HG03108 (cell line): ENCODE measurements around the gene INHBC.
A peak's percentile ranks its signal among the peaks of the same experiment; 100 is the strongest.
"Not testable (repeated sequence)": the region's sequence is repeated elsewhere in the genome, so short reads cannot be mapped to it uniquely, and the experiment has no call there.

Experiments used
- ATAC-seq: cut with Tn5 transposase; IDR thresholded peaks from one replicate; pipeline ENCODE4 v1.9.1; 2021; ENCODE audit warnings: moderate library complexity; ENCODE audit not compliant: unreplicated experiment

Gene INHBC

DNA sequence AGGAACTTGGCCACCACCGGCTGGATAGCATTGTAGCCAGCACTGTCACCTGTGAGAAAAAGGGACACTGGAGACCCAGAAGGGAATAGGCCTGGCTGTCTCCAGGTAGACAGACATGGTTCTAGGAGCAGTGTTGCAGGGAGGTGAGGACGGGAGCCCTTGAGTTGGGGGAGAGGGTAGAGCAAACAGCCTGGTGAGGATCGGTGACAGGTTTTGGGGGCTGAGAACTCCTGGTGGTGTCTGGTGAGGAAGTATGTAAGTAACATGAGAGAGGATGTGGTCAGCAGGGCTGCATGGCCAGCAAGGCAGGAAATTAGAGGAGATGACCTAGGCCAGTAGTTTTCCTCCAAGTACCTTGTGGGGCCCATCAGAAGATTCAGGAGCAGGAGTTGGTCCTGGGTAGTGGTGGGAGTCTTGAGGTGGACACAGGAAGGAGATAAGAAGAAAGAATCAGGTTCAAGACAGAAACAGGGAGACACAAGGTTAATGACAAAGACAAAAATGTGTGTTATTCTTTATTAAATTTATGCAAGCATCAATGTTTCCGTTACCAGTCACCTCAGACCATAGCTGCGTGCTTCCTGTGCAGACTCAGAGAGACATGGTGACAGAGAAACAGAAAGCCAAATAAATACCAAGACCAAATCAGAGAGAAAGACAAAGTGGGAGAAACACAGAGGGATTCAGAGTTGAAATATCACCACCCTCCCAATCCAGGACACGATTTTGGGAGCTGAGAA, 45.0 kb downstream of the INHBC start, which contains the start of gene ARHGAP9:
TSS of gene ARHGAP9 (minus strand) at position 491 of the 740 bp plus-strand sequence. CDS start at position 31, 460 bp downstream.
- peak; percentile 40 for ATAC-seq

DNA sequence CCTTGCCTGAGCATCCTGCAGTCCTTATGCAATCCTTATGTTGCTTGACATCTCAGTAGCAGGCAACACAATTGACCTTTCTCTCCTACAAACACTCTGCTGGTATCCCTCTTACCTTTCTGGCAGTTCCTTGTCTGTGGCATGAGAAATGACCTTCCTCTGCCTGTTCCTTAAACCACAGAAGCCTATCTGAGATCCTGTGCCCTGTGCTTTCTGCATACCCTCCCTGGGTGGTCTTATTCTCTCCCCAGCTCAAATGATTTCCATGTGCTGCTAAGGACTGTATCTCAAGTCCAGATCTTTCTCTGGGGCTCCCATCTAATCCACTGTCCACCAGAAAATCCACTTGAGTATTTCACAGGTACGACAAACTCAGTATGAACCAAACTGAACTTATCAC, 47.1 kb downstream of the INHBC start:
- no peak for ATAC-seq

DNA sequence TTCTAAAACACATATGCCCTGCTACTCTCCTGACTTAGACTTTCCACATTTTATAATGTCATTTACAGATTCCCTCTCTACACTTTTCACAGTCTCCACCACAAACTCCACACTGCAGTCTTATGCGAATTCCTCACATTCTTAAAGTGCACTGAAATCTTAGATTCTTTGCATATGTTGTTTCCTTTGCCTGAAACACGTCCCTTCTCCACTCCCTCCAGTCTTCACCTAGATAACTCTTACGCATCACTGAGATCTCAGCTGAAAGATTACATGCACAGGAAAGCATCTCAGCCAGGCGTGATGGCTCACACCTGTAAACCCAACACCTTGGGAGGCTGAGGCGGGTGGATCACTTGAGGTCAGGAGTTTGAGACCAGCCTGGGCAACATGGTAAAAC, 48.9 kb downstream of the INHBC start:
- ATAC-seq, result no peak

DNA sequence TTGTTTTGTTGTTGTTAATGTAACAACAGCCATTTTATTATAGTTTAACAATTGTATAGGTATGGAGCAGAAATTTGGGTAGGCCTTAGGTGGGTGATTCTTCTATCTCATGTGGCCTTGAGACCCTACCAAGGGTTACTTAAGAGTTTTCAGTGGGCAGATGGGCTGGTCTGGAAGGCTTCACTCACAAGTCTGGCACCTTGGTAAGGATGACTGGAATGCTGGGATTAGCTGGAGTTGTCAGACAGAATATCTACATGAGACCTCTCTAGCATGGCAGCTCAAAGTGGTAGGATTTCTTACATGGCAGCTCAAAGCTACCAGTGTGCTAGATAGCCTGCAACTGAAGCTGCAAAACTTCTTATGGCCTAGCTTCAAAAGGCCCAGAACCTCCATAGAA, 51.1 kb downstream of the INHBC start:
- ATAC-seq, result no peak

DNA sequence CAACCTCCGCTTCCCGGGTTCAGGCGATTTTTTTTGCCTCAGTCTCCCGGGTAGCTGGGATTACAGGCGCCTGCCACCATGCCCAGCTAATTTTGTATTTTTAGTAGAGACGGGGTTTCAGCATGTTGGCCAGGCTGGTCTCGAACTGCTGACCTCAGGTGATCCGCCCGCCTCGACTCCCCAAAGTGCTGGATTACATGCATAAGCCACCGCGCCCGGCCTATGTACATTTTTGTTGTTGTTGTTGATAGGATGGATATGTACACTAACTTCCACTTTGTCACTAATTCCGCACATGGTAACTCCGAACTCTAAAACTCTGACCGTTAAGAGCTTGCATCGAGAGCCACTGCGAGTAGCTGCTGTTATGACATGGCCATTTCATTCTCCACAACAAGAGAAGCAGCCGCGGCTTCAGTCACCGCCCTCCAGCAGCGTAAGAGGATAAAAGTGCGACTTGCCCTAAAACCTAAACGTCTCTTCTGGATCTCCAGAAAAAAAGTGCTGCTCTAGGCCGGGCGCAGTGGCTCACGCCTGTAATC, 52.5 kb downstream of the INHBC start:
- no peak for ATAC-seq

DNA sequence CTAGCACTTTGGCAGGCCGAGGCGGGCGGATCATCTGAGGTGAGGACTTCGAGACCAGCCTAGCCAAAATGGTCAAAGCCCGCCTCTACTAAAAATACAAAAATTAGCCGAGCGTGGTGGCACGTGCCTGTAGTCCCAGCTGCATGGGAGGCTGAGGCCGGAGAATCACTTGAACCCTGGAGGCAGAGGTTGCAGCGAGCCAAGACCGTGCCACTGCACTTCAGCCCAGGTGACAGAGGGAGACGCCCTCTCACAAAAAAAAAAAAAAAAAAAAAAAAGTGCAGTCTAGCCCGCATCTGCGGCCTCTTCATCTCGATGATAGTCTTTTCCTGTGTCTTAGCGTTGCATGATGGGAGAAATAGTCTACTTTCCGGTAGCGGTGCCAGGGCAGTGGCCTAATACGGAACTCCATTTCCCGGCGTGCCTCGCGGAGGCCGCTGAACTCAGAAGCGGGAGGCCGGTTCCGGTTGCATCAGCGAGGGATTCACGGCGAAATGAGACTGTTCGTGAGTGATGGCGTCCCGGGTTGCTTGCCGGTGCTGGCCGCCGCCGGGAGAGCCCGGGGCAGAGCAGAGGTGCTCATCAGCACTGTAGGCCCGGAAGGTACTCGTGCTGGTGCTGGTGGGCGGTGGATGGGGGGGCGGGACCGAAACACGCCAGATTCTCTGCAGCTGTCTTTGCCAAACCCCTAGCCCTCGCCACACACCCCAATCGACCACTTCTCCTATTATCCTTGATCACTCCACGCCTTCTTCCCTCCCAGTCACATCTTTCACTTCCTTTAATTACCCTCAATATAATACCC, 53.2 kb downstream of the INHBC start, which contains the start of gene MARS1:
TSS of gene MARS1 (plus strand) at position 472 of the 805 bp plus-strand sequence. CDS start at position 495, 23 bp downstream.
- peak; percentile 98 for ATAC-seq

DNA sequence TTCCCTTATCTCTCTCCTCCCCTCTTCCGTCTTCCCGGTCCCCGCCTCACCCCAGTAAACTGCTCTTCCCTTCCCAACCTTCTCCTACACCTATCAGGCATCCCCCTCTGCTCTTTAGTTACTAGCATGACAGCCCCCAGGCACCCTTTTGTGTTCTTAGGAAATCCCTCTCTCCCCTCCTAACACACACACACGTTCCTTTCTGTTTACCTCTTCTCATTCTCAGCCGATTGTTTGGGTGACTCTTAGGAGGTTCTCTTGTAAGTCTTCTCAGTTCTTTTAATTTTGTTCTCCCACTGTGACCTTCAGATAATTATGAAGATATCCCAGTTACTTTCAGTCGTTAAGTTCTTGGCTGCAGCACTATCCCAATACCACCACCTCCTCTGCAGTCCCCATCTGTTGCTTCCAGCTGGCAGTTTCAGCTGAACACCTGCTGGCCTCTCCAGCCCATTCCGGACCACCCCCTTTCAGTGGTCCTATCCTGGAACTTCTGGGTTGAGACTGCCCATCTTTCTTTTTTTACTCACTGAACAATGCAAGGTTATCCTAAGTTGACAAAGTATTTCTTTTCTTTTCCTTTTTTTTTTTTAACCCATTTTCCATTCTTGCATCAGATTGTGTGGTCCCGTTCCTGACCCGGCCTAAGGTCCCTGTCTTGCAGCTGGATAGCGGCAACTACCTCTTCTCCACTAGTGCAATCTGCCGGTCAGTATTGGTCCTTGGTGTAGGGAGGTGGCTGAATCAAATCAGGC, 54.0 kb downstream of the INHBC start:
- no peak for ATAC-seq

DNA sequence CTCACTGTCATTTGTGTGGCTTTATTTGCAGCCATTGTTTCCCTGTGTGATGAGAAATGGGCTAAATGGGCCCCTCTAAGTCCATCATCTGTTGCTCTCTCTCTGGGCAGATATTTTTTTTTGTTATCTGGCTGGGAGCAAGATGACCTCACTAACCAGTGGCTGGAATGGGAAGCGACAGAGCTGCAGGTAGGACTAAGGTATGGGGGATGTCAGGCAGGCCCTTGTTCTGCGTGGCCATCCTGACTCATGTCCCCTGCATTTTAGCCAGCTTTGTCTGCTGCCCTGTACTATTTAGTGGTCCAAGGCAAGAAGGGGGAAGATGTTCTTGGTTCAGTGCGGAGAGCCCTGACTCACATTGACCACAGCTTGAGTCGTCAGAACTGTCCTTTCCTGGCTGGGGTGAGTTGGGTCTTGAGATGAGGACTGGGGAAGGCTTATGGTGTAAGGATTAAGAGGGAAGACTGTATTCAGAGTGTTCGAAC, 54.6 kb downstream of the INHBC start:
- no peak for ATAC-seq

DNA sequence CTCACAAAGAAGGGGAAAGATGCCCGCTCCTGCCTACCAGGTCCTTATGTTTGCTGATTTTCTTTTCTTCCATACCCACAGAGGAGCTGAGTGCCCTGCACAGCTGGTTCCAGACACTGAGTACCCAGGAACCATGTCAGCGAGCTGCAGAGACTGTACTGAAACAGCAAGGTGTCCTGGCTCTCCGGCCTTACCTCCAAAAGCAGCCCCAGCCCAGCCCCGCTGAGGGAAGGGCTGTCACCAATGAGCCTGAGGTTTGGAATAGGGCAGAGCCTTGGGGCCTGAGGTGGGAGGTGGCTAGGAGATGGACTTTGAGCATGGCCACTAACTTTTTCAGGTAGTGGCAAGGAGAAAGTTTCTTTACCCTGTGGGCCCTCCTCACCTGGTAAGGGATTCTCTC, 55.5 kb downstream of the INHBC start:
- no peak for ATAC-seq

DNA sequence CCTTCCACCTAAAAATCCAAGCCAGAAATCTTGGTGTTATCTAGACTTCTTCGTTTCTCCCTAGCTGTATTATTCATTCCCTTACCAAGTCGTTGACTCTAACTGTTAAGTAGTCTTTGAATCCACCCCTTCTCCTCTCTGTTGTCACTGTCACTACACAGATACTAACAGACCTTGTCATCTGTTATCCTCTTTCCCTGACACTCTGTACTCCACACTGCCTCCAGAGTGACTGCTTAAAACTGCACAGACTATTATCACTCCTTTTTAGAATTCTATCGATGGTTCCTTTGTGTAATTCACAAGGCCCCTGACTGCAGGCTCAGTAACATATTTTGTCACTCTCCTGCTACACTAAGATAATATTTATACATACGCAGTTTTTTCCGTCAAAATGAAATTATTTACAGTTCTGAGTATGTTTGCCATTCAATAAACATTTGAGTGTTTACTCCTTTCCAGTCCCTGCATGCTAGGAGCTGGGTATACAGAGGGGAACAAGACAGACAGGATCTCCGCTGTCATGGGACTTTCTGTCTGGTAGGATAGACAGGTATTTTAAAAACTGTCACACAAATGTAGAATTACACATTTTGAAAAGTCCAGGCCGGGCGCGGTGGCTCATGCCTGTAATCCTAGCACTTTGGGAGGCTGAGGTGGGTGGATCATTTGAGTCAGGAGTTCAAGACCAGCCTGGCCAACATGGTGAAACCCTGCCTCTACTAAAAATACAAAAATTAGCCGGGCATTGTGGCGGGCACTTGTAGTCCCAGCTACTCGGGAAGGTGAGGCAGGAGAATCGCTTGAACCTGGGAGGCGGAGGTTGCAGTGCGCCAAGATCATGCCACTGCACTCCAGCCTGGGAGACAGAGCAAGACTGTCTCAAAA, 57.1 kb downstream of the INHBC start:
- no peak for ATAC-seq

DNA sequence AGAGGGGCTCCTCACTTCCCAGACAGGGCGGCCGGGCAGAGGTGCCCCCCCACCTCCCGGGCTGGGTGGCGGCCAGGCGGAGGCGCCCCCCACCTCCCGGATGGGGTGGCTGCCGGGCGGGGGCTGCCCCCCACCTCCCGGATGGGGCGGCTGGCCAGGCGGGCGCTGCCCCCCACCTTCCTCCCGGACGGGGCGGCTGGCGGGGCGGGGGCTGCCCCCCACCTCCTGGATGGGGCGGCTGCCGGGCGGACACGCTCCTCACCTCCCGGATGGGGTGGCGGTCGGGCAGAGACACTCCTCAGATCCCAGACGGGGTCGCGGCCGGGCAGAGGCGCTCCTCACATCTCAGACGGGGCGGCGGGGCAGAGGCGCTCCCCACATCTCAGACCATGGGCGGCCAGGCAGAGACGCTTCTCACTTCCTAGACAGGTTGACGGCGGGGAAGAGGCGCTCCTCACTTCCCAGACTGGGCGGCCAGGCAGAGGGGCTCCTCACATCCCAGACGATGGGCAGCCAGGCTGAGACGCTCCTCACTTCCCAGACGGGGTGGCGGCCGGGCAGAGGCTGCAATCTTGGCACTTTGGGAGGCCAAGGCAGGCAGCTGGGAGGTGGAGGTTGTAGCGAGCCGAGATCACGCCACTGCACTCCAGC, 60.6 kb downstream of the INHBC start:
- ATAC-seq, result not testable (repeated sequence)

DNA sequence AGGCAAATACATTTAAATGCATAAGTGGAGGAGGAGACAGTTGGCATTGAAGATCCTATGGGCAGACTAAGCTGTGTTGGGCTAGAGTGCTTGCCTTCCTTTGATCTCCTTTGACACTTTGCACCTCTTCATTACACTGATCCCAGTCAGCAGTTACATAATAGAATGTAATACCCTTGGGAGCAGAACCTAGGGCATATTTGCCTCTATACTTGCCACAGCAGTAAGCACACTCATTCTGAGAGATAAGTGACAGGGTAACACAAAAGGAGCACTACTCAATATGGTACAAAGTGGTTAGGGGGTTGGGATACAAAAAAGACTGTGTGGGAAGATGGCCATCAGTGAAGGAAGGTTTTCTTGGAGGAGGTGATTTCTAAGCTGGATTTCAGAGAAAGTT, 62.2 kb downstream of the INHBC start:
- ATAC-seq, result no peak

DNA sequence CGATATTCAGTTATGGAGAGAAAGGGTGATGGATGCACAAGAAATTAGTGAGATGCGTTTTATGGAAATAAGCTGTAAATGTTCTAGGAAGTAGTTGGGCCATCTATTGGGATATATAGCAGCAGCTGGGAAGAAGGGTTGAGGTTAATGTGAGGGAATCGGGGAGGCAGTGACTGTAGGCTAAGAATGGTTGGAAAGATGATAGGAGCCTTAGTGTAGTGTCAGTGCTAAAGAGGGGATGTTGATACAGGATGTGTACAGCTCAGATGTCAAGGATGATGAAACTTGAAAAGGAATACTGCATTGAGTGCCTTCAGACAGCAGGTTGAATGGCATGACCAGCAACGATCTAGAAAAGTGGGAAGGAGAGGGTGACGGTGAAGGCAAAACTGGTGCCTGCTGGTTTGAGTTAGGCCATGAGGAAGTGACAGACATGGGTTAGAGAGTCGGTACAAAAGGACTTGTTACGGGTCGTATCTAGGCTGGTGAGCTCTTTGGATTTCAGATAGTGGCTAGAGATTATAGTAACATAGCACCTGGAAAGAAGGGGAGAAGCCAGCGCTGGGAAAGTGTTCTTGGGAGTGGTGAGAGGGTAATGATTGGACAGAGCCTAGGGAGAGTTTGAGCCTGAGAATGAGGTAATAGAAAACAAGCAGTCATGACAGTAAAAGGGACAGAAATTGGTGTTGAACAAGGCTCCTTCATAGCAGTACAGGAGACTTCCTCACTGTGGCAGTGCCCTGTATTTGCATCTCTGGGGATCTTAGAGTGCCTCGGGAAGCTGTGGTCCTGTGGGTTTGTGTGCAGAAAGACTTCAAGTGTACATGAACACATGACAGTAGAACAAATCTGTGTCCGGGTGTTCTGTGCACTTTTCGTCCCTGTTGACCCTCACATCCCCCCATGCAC, 62.9 kb downstream of the INHBC start:
- ATAC-seq, result no peak

DNA sequence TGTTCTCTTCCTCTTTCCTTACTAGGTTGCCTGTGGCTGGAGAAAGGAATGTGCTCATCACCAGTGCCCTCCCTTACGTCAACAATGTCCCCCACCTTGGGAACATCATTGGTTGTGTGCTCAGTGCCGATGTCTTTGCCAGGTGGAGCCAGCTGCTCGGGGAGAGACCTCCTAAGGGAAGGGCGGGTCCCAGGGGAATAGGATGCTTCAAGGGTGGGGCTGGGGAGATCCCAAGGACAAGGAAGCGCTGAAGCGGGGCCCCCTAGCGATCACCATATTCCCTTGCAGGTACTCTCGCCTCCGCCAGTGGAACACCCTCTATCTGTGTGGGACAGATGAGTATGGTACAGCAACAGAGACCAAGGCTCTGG, 63.5 kb downstream of the INHBC start:
- no peak for ATAC-seq

DNA sequence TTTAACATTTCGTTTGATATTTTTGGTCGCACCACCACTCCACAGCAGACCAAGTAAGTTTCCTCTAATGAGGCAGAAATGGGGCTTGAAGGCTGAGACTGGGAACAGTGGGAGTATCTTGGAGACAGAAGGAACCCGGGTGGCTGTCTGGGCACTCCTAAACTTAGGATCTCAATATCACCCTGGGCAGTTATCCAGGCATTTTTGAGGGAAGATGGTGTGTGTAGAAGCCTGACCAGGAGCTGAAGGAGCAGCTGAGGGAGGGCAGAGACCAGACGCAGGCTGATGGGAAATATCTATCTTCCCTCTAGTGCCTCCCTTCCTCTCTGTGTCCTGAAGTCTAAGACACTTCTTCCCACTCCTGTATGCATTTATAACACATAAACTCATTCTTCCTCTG, 64.0 kb downstream of the INHBC start:
- no peak for ATAC-seq

DNA sequence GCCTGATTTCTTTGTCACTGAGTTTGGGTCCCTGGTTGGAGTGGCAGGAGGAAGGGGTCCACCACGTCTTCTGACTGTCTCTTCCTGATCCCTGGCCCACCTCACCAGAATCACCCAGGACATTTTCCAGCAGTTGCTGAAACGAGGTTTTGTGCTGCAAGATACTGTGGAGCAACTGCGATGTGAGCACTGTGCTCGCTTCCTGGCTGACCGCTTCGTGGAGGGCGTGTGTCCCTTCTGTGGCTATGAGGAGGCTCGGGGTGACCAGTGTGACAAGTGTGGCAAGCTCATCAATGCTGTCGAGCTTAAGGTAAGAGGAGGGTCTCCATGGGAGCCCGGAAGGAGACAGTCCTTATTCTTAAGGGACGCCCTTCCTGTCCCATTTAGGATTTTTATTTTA, 65.6 kb downstream of the INHBC start:
- no peak for ATAC-seq
